IMR-90 (cell line): ENCODE data around the gene ITGAL. TPM values are rescaled to one million over a fixed set of nuclear protein-coding genes. Genes with fewer than 3 reads are reported as not detected.

Experiments
- ATAC-seq: fragments of 200-7000 bp; cut with Tn5 transposase; 2 replicates; pipeline ENCODE4 v1.9.1; 2020; ENCODE audit warnings: low read depth, mild to moderate bottlenecking, moderate library complexity
- BruUV-seq: library from RNA; stranded (reverse); fragments of 400-500 nt; replicated peaks from 2 replicates; lab custom pipeline; 2021; lab: Mats Ljungman, UMichigan
- CTCF ChIA-PET: fragments of 300-600 bp; formaldehyde crosslinking; extraction: SDS; loops from one replicate; lab custom pipeline; 2021; ENCODE audit warnings: antibody characterized with exemption; lab: Yijun Ruan, JAX
- POLR2A ChIA-PET: fragments of 300-600 bp; sonication (Branson Sonifier 250); formaldehyde crosslinking; loops from one replicate; lab custom pipeline; 2022; ENCODE audit warnings: antibody characterized with exemption; ENCODE audit not compliant: unreplicated experiment; lab: Charles Lee
- DNase-seq: peaks from one replicate; pipeline ENCODE4 v3.0.0; 2013
- H2AFZ ChIP-seq: replicated peaks from 2 replicates; pipeline ENCODE3; 2013; ENCODE audit warnings: low read length, mild to moderate bottlenecking; ENCODE audit not compliant: poor library complexity
- H2AK5ac ChIP-seq: 2 replicates; pipeline ENCODE4 v1.6.1; 2013; ENCODE audit warnings: low read depth, low read length, inconsistent platforms
- H2AK9ac ChIP-seq: replicated peaks from 2 replicates; pipeline ENCODE3; 2013; ENCODE audit warnings: mild to moderate bottlenecking, low read depth, low read length, moderate library complexity; ENCODE audit not compliant: poor library complexity
- H2BK120ac ChIP-seq: 2 replicates; pipeline ENCODE4 v1.6.1; 2013; ENCODE audit warnings: low read depth, low read length, inconsistent platforms
- H2BK15ac ChIP-seq: 3 replicates; pipeline ENCODE4 v1.6.1; 2013; ENCODE audit warnings: low read depth, low read length, inconsistent platforms
- H2BK20ac ChIP-seq: 2 replicates; pipeline ENCODE4 v1.6.1; 2013; ENCODE audit warnings: low read depth, mild to moderate bottlenecking, inconsistent platforms, low read length, moderate library complexity
- H2BK5ac ChIP-seq: 2 replicates; pipeline ENCODE4 v1.6.1; 2013; ENCODE audit warnings: mild to moderate bottlenecking, low read depth, low read length, inconsistent platforms; ENCODE audit not compliant: poor library complexity, severe bottlenecking
- H3K14ac ChIP-seq: replicated peaks from 2 replicates; pipeline ENCODE4 v1.6.1; 2013; ENCODE audit warnings: low read depth, low read length, inconsistent platforms
- H3K18ac ChIP-seq: 2 replicates; pipeline ENCODE4 v1.6.1; 2013; ENCODE audit warnings: low read depth, low read length, control low read depth
- H3K23ac ChIP-seq: 2 replicates; pipeline ENCODE4 v1.6.1; 2013; ENCODE audit warnings: low read depth, low read length, inconsistent platforms
- H3K27ac ChIP-seq: 2 replicates; pipeline ENCODE4 v1.5.1; 2013; ENCODE audit warnings: mild to moderate bottlenecking, control low read depth, low read length; ENCODE audit not compliant: insufficient read depth
- H3K27me3 ChIP-seq: 2 replicates; pipeline ENCODE4 v1.6.1; 2013; ENCODE audit warnings: low read length; ENCODE audit not compliant: control insufficient read depth, insufficient read depth
- H3K36me3 ChIP-seq: 2 replicates; pipeline ENCODE4 v1.6.1; 2013; ENCODE audit warnings: low read length, mixed read lengths; ENCODE audit not compliant: control insufficient read depth, insufficient read depth
- H3K4ac ChIP-seq: 2 replicates; pipeline ENCODE4 v1.6.1; 2013; ENCODE audit warnings: low read depth, low read length, inconsistent platforms
- H3K4me1 ChIP-seq: 2 replicates; pipeline ENCODE4 v1.6.1; 2013; ENCODE audit warnings: low read length, mixed read lengths; ENCODE audit not compliant: control insufficient read depth, insufficient read depth
- H3K4me2 ChIP-seq: 2 replicates; pipeline ENCODE4 v1.6.1; 2013; ENCODE audit warnings: low read depth, mild to moderate bottlenecking, control low read depth, low read length, moderate library complexity
- H3K4me3 ChIP-seq: 2 replicates; pipeline ENCODE4 v1.5.1; 2013; ENCODE audit warnings: low read depth, mild to moderate bottlenecking, control low read depth, low read length, moderate library complexity; ENCODE audit not compliant: insufficient read depth
- H3K56ac ChIP-seq: 2 replicates; pipeline ENCODE4 v1.6.1; 2013; ENCODE audit warnings: low read length, inconsistent platforms; ENCODE audit not compliant: insufficient read depth; ENCODE audit errors: extremely low read depth
- H3K79me1 ChIP-seq, 2 experiments: 2 replicates each; pipeline ENCODE4 v1.6.1; 2013; ENCODE audit warnings: low read length in 2 of 2, inconsistent platforms in 1 of 2, low read depth in 1 of 2
- H3K9ac ChIP-seq: 2 replicates; pipeline ENCODE4 v1.6.1; 2013; ENCODE audit warnings: low read depth, low read length, control low read depth
- H3K9me1 ChIP-seq: 2 replicates; pipeline ENCODE4 v1.6.1; 2013; ENCODE audit warnings: low read length, inconsistent platforms; ENCODE audit not compliant: insufficient read depth
- H3K9me3 ChIP-seq: 2 replicates; pipeline ENCODE4 v1.6.1; 2013; ENCODE audit warnings: low read length; ENCODE audit not compliant: control insufficient read depth, insufficient read depth
- H4K20me1 ChIP-seq: 2 replicates; pipeline ENCODE4 v1.6.1; 2013; ENCODE audit warnings: low read length, inconsistent platforms; ENCODE audit not compliant: insufficient read depth
- H4K5ac ChIP-seq: 2 replicates; pipeline ENCODE4 v1.6.1; 2013; ENCODE audit warnings: mild to moderate bottlenecking, low read depth, low read length, control low read depth
- H4K8ac ChIP-seq, 2 experiments: 2 replicates each; pipeline ENCODE4 v1.6.1; 2013; ENCODE audit warnings: low read depth in 2 of 2, low read length in 2 of 2, control low read depth in 1 of 2, inconsistent platforms in 1 of 2
- H4K91ac ChIP-seq: 2 replicates; pipeline ENCODE4 v1.6.1; 2013; ENCODE audit warnings: low read depth, low read length, inconsistent platforms; ENCODE audit not compliant: insufficient read depth
- BHLHE40 ChIP-seq: fragments of 150-350 bp; IDR thresholded peaks from 2 replicates; pipeline ENCODE4 v1.6.1; 2016; ENCODE audit warnings: mild to moderate bottlenecking, low read depth, low read length
- CEBPB ChIP-seq: IDR thresholded peaks from 2 replicates; pipeline ENCODE4 v1.6.1; 2012; ENCODE audit warnings: low read depth, low read length, improper control_type of control experiment
- CHD1 ChIP-seq: IDR thresholded peaks from 2 replicates; pipeline ENCODE4 v1.6.1; 2012; ENCODE audit warnings: low read depth, low read length, improper control_type of control experiment
- CTCF ChIP-seq: conservative IDR thresholded peaks from 2 replicates; pipeline ENCODE4 v1.5.1; 2012; ENCODE audit warnings: mild to moderate bottlenecking, low read depth, low read length, improper control_type of control experiment
- ELK1 ChIP-seq: fragments of 150-350 bp; IDR thresholded peaks from 2 replicates; pipeline ENCODE4 v1.6.1; 2016; ENCODE audit warnings: low read depth, mild to moderate bottlenecking, low read length, moderate library complexity, borderline replicate concordance
- FOS ChIP-seq: fragments of 150-350 bp; IDR thresholded peaks from 2 replicates; pipeline ENCODE4 v1.6.1; 2016; ENCODE audit warnings: low read depth, low read length
- MAFK ChIP-seq: IDR thresholded peaks from 2 replicates; pipeline ENCODE4 v1.6.1; 2012; ENCODE audit warnings: low read depth, low read length, improper control_type of control experiment
- MAZ ChIP-seq: IDR thresholded peaks from 2 replicates; pipeline ENCODE4 v1.6.1; 2012; ENCODE audit warnings: low read depth, mild to moderate bottlenecking, low read length, improper control_type of control experiment, moderate library complexity, borderline replicate concordance
- MXI1 ChIP-seq: IDR thresholded peaks from 2 replicates; pipeline ENCODE4 v1.6.1; 2012; ENCODE audit warnings: low read depth, mild to moderate bottlenecking, low read length, moderate library complexity, borderline replicate concordance
- NFE2L2 ChIP-seq: fragments of 150-350 bp; IDR thresholded peaks from 2 replicates; pipeline ENCODE4 v1.6.1; 2016; ENCODE audit warnings: low read depth, mild to moderate bottlenecking, low read length
- POLR2A ChIP-seq: IDR thresholded peaks from 2 replicates; pipeline ENCODE4 v1.6.1; 2012; ENCODE audit warnings: mild to moderate bottlenecking, low read depth, low read length
- RAD21 ChIP-seq: IDR thresholded peaks from 2 replicates; pipeline ENCODE4 v1.6.1; 2012; ENCODE audit warnings: low read length, improper control_type of control experiment
- RCOR1 ChIP-seq: IDR thresholded peaks from 2 replicates; pipeline ENCODE4 v1.6.1; 2012; ENCODE audit warnings: mild to moderate bottlenecking, low read length, improper control_type of control experiment; ENCODE audit not compliant: insufficient replicate concordance
- RFX5 ChIP-seq: IDR thresholded peaks from 2 replicates; pipeline ENCODE4 v1.8.0; 2012; ENCODE audit warnings: low read depth, mild to moderate bottlenecking, low read length, moderate library complexity
- SMC3 ChIP-seq: fragments of 150-350 bp; IDR thresholded peaks from 2 replicates; pipeline ENCODE4 v1.6.1; 2016; ENCODE audit warnings: low read depth, mild to moderate bottlenecking, antibody characterized with exemption, low read length, moderate library complexity
- USF2 ChIP-seq: fragments of 150-350 bp; IDR thresholded peaks from 2 replicates; pipeline ENCODE4 v1.6.1; 2017; ENCODE audit warnings: mild to moderate bottlenecking, antibody characterized with exemption, low read length, low read depth
- dilution Hi-C: fragments of 300-500 bp; cut with HindIII; formaldehyde crosslinking; loops from one replicate; pipeline ENCODE4 v1.14.3; 2018; ENCODE audit warnings: low sequenced_read_pairs; ENCODE audit not compliant: unreplicated experiment
- in situ Hi-C: fragments of 300-500 bp; cut with MboI; formaldehyde crosslinking; loops from 3 replicates; pipeline ENCODE4 v1.14.3; 2019; ENCODE audit warnings: low sequenced_read_pairs, inconsistent platforms, mixed read lengths
- intact Hi-C: fragments of 100-400 bp; cut with micrococcal nuclease; formaldehyde crosslinking; loops from 2 replicates; pipeline ENCODE4 v1.10.0; 2022
- polyA plus RNA-seq, 3 experiments: library from polyadenylated mRNA; depleted of rRNA; stranded (reverse); fragments of >200 nt; gene quantifications; 2 replicates each; pipeline ENCODE4 v1.2.3, GENCODE V29; 2012; ENCODE audit warnings: low replicate concordance in 1 of 3
- total RNA-seq: library from RNA; depleted of rRNA; stranded (reverse); fragments of >200 nt; gene quantifications from 2 replicates; pipeline ENCODE4 v1.2.3, GENCODE V29; 2012

Gene ITGAL
- total and polyA plus RNA-seq, 2 of the 4 experiments (the other 2 are of a cell fraction) = not detected

- no peak overlapping the region for H3K4me3 ChIP-seq
- H3K4ac ChIP-seq = no peak overlapping the region
- no peak overlapping the region for H2BK5ac ChIP-seq
- CTCF ChIA-PET = no interaction called here
- H3K18ac ChIP-seq = no peak overlapping the region
- POLR2A ChIA-PET = no interaction called here
- H3K27ac ChIP-seq = no peak overlapping the region
- H3K9me3 ChIP-seq = no peaks in the 10 kb centered on the region
- peaks cover 27% of the 10 kb centered on the region for H3K27me3 ChIP-seq
- no peak overlapping the region for H3K9ac ChIP-seq
- dilution Hi-C loops (no loop called here), intact Hi-C loops (no loop called here), in situ Hi-C loops (no loop called here)
- no peak for DNase-seq
- BruUV-seq = no TSS peak
- no peak overlapping the region for H3K56ac ChIP-seq
- no peak overlapping the region for H3K14ac ChIP-seq
- no peaks in the 10 kb centered on the region for H3K79me1 ChIP-seq
- no peak overlapping the region for H4K91ac ChIP-seq
- H4K5ac ChIP-seq = no peak overlapping the region
- no peak overlapping the region for H2AK5ac ChIP-seq
- H2AFZ ChIP-seq = no peak overlapping the region
- ATAC-seq = no peak
- H4K20me1 ChIP-seq = no peaks in the 10 kb centered on the region
- H3K23ac ChIP-seq = no peak overlapping the region
- TF ChIP-seq CTCF (no peak), RCOR1 (no peak), FOS (no peak), ELK1 (no peak), MXI1 (no peak), USF2 (no peak), NFE2L2 (no peak), BHLHE40 (no peak), CEBPB (no peak), CHD1 (no peak), MAFK (no peak), RFX5 (no peak), RAD21 (no peak), SMC3 (no peak), POLR2A (no peak), MAZ (no peak)
- H3K36me3 ChIP-seq = no peaks in the 10 kb centered on the region
- H3K9me1 ChIP-seq = 0 out of 2 replicates have a peak, but pooled peaks cover 2% of the 10 kb centered on the region
- H3K4me1 ChIP-seq = 0 out of 2 replicates have a peak, but pooled peaks cover 2% of the 10 kb centered on the region
- H3K4me2 ChIP-seq = no peak overlapping the region
- H2AK9ac ChIP-seq = no peak overlapping the region
- no peak overlapping the region for H2BK120ac ChIP-seq
- H2BK20ac ChIP-seq = no peak overlapping the region
- H2BK15ac ChIP-seq = no peak overlapping the region
- no peak overlapping the region for H4K8ac ChIP-seq
These were observed 12.3 kb downstream of the ITGAL start for GRCh38 chr16:30484887-30485286.
